A549 treated with DMSO at 1 μM for 4 hours (cell line): Measurements from ENCODE around the gene ZDHHC24. TPM values are rescaled to one million over a fixed set of nuclear protein-coding genes. Genes with fewer than 3 reads are reported as not detected.

Experiments
- total RNA-seq: library from RNA; stranded (reverse); fragments of 200-300 nt; extraction: Qiagen RNA extraction; gene quantifications from 5 replicates; pipeline ENCODE4 v1.2.3, GENCODE V29; 2022; ENCODE audit warnings: low read depth

The ZDHHC24 gene
- 7.8 to 13.8 TPM (median 12.9 TPM) in 5 replicates for total RNA-seq

GRCh38 chr11:66545701-66546367, at the start of gene ZDHHC24:
TSS of gene ZDHHC24 (minus strand) at chr11:66546048. CDS start at chr11:66546003, 45 bp downstream.

DNA sequence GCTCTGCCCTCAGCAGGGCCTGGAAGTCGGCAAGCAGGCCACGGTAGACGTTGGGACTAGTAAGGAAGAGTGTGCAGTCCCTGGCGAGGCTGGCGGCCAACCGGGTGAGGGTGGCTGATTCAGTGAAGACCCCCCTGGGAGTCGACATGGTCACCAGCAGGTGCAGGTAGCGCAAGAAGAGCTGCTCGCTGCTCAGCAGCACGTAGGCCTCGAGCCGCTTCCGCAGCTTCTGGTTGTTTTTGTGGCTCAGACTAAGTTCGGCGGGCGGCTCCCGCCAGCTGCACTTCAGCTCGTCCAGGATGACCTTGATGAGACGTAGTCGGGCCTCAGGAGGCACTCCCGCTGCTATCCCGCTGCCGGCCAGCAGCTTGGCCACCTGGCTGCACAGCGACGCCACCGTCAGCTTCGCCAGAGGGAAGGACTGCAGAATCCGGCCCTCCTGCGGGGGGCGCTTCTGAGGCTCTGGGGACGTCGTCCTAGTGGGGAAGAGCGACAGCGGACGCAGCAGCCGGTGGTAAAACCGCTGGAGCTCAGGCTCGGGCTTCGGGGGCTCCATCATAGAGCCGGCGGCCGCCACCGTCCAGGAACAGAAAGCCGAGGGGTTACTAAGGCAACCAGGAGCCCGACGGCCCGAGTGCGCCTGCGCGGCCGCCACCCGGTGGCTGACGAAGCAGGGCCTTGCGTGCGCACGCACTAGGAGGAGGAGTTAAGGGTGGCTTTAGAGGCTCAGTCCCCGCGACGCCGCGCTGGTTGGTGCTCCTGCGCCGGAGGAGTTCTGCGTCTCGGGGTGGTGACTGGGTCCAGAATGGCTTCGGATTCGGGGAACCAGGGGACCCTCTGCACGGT, 46.8 kb upstream of the ZDHHC24 start, which contains the start of the genes CCDC87 and CCS:
Gene CCDC87, minus strand, starts transcription at position 607 of the 846 bp plus-strand sequence. Its CDS starts 48 bp downstream, at position 559.
Gene CCS, plus strand, starts transcription at position 729 of the 846 bp plus-strand sequence. Its CDS starts 77 bp downstream, at position 806.

GRCh38 chr11:66568124-66568916, 22.5 kb upstream of the ZDHHC24 start, which contains the start of gene CTSF:
TSS of gene CTSF (minus strand) at chr11:66568606. CDS start at chr11:66568486, 120 bp downstream.

DNA sequence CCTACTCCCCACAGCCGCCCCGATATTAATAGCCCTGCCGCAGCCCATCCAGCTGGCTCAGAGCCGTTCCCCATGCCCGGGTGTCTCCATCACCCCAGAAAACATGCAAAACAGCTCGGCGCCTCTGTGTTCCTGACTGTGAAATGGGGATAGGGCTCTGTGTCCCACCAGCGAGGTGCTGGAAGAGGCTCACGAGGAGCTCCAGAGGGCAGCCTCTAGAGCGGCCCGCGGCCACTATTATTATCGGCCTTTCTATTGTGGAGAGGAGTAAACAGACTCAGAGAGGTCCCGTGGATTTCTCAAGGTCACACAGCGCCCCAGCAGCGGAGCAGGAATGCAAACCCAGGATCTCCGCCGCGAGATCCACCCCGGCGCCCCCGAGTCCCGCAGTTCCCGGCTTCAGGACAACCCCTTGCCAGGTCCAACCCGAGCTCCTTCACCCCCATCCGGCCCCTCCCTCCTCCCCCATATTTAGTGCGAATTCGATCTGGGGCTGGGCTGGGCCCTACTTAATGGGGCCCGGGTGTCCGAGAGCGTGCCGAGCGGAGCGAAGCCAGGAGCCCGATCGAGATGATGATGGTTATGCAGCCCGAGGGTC, 619 bp upstream of the ZDHHC24 start, which contains the start of gene ACTN3:
Gene ACTN3, plus strand, starts transcription at position 536 of the 598 bp plus-strand sequence. Its CDS starts 35 bp downstream, at position 571.

DNA sequence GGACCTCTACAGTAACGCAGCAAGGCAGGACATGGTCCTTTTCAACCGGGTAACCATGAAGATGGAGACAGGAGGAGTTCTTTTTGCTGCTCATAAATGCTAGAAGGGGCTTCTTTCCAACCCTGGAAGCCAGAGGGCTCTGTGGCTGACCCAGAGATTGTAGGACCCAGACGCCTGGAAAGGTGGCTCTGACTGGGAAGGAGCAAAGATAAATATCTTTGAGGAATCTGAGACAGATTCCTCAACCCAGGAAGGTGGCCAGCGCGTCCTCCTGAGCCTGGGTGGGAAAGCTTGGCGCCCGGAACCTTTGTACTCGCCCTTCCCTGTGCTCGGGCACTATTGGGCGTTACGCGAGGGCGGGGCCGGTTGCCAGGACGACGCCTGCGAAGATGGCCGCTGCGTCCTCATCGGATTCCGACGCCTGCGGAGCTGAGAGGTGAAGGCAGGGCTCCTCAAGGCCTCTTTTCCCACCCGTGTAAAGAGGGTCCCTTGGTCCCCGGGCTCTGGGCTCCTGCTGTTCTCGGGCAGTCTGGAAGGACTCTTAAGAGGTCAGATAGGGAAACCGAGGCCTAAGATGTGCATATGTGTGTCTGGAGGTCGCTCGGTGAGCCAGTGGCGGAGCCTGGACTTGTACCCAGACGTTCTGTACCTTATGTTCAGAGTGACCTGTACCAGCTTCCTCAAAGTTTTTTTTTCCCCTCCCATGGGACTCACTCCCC, 35.4 kb downstream of the ZDHHC24 start, which contains the start of gene BBS1:
Gene BBS1, plus strand, starts transcription at position 365 of the 719 bp plus-strand sequence. Its CDS starts 25 bp downstream, at position 390.

DNA sequence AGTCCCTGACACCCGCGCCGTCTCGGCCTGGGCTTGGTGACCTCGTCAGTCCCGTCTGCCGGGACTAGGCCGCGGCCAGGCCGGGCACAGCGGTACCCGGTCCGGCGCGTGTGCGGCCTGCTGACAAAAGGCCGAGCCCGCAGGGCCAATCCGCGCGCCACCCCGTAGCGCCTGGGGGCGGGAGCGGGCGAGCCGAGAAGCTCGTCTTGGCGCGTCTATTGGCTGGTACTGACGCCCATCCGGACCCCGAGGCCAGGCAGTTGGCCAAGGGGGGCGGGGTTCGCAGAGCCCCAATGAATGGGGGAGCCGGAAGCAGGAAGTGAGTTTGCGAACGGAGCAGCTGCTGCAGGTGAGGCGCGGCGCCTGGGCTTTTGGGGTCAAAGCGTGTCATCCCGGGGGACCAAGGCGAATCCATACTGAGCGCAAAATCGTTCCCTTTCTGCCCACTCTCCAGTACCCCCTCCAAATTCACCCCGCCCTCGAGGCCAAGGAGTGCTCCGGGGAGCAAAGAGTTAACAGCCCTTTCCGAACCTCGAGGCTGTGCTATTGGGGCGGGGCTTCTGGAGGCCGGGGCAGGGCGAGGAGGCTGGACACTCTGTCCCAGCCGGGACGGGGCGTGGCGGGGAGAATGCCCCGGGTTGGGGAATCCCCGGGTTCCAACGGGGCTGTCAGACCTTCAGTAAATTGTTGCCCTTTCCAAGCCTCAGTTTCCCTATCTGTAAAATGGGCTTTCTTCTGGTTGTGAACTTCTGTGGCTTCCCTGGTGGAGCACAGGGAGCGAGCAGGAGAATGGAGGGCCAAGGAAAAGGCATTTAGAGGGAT, 65.5 kb downstream of the ZDHHC24 start, which contains the start of gene DPP3:
Gene DPP3, plus strand, starts transcription at position 318 of the 822 bp plus-strand sequence. CDS start 1,767 bp downstream, outside the sequence.

Other genes with a start within 250 kb of the ZDHHC24 start
- gene CD248, start 229.0 kb downstream of the ZDHHC24 start, total RNA-seq: not detected in 5 replicates
- gene RIN1, start 209.6 kb downstream of the ZDHHC24 start, total RNA-seq: 33.9 to 45.2 TPM (median 38.2 TPM) in 5 replicates
- 81.4 to 99.0 TPM (median 87.3 TPM) in 5 replicates for gene BRMS1, start 200.9 kb downstream of the ZDHHC24 start, total RNA-seq
- gene B4GAT1, start 198.4 kb downstream of the ZDHHC24 start, total RNA-seq: 14.6 to 19.9 TPM (median 18.2 TPM) in 5 replicates
- 3.4 to 5.7 TPM (median 4.1 TPM) in 5 replicates for gene SLC29A2, start 174.3 kb downstream of the ZDHHC24 start, total RNA-seq
- gene NPAS4, start 125.0 kb downstream of the ZDHHC24 start, total RNA-seq: not detected in 5 replicates
- gene MRPL11, start 107.2 kb downstream of the ZDHHC24 start, total RNA-seq: 87.4 to 117 TPM (median 111 TPM) in 5 replicates
- 5.0 to 6.4 TPM (median 5.0 TPM) in 5 replicates for gene PELI3, start 79.1 kb downstream of the ZDHHC24 start, total RNA-seq
- gene DPP3, start 65.6 kb downstream of the ZDHHC24 start, total RNA-seq: 54.9 to 77.2 TPM (median 56.6 TPM) in 5 replicates
- gene BBS1, start 35.4 kb downstream of the ZDHHC24 start, total RNA-seq: 8.7 to 11.2 TPM (median 10.4 TPM) in 5 replicates
- 0.02 to 0.08 TPM (median 0.05 TPM) in 3 of 5 replicates, not detected in the others for gene ACTN3, start 855 bp upstream of the ZDHHC24 start, total RNA-seq
- 32.4 to 36.0 TPM (median 34.3 TPM) in 5 replicates for gene CTSF, start 22.6 kb upstream of the ZDHHC24 start, total RNA-seq
- 0.53 to 0.74 TPM (median 0.64 TPM) in 5 replicates for gene CCDC87, start 47.0 kb upstream of the ZDHHC24 start, total RNA-seq
- 25.0 to 29.3 TPM (median 25.7 TPM) in 5 replicates for gene CCS, start 47.1 kb upstream of the ZDHHC24 start, total RNA-seq
- 66.4 to 87.4 TPM (median 70.9 TPM) in 5 replicates for gene RBM14, start 70.6 kb upstream of the ZDHHC24 start, total RNA-seq
- 133 to 153 TPM (median 138 TPM) in 5 replicates for gene RBM4, start 92.7 kb upstream of the ZDHHC24 start, total RNA-seq
- gene RBM4B, start 131.8 kb upstream of the ZDHHC24 start, total RNA-seq: 17.6 to 24.0 TPM (median 22.7 TPM) in 5 replicates
- gene SPTBN2, start 183.2 kb upstream of the ZDHHC24 start, total RNA-seq: 8.2 to 13.2 TPM (median 9.9 TPM) in 5 replicates